Testis (tissue), 3 donors: ENCODE measurements around the gene CNGB1. TPM values are rescaled to one million over a fixed set of nuclear protein-coding genes. Genes with fewer than 3 reads are reported as not detected.

Experiments used
- DNase-seq: peaks from one replicate; pipeline ENCODE4 v3.0.0-alpha.2; 2019
- H3K27ac ChIP-seq, 2 donors: fragments of 200-600 bp; sonication (generic); one replicate each; pipeline ENCODE4 v1.5.1; 2019
- H3K27me3 ChIP-seq: fragments of 200-600 bp; sonication (generic); one replicate; pipeline ENCODE4 v1.5.1; 2019
- H3K36me3 ChIP-seq: fragments of 200-600 bp; sonication (generic); one replicate; pipeline ENCODE4 v1.5.1; 2017; ENCODE audit warnings: low read depth; ENCODE audit errors: missing control alignments
- H3K4me1 ChIP-seq: fragments of 200-600 bp; sonication (generic); one replicate; pipeline ENCODE4 v1.5.1; 2019
- H3K4me3 ChIP-seq, 2 donors: fragments of 200-600 bp; sonication (generic); one replicate each; pipeline ENCODE4 v1.5.1; 2017 to 2019
- H3K9me3 ChIP-seq: fragments of 200-600 bp; sonication (generic); one replicate; pipeline ENCODE4 v1.5.1; 2017
- CTCF ChIP-seq, 3 experiments: fragments of 450-650 bp in 2 of 3; fragments of 200-600 bp in 1 of 3; sonication (generic) in 1 of 3; IDR thresholded peaks; one replicate each; pipeline ENCODE4 v1.5.1; 2016 to 2019; ENCODE audit warnings: antibody characterized with exemption in 3 of 3, mild to moderate bottlenecking in 2 of 3, moderate library complexity in 1 of 3
- POLR2A ChIP-seq: fragments of 450-650 bp; IDR thresholded peaks from one replicate; pipeline ENCODE4 v1.6.1; 2017; ENCODE audit warnings: antibody characterized with exemption, mild to moderate bottlenecking, moderate library complexity
- WGBS, 2 donors: methylation state at CpG; one replicate each; pipeline ENCODE4 v1.1.5; 2018; 5-methylcytosine and 5-hydroxymethylcytosine counted together
- intact Hi-C: fragments of 100-400 bp; cut with DNase I; formaldehyde crosslinking; loops from one replicate; pipeline ENCODE4 v1.15.1; 2023; ENCODE audit warnings: low total_unique reads
- polyA plus RNA-seq: library from polyadenylated mRNA; stranded (reverse); fragments of 350-450 nt; fragmentation: Illumina TruSeq; extraction: RNeasy Lipid Tissue Mini Kit (QIAGEN cat#74804); gene quantifications from one replicate; pipeline ENCODE4 v1.2.3, GENCODE V29; 2014; ENCODE audit warnings: low read depth, low replicate concordance; ENCODE audit not compliant: insufficient read depth
- total RNA-seq, 2 donors: library from RNA; depleted of rRNA; stranded (reverse); fragments of >200 nt; gene quantifications; one replicate each; pipeline ENCODE4 v1.2.3, GENCODE V29; 2016

CNGB1 gene
- total and polyA plus RNA-seq, 3 donors from 2014 or later = 0.76 to 1.2 (median 0.87) TPM

DNA sequence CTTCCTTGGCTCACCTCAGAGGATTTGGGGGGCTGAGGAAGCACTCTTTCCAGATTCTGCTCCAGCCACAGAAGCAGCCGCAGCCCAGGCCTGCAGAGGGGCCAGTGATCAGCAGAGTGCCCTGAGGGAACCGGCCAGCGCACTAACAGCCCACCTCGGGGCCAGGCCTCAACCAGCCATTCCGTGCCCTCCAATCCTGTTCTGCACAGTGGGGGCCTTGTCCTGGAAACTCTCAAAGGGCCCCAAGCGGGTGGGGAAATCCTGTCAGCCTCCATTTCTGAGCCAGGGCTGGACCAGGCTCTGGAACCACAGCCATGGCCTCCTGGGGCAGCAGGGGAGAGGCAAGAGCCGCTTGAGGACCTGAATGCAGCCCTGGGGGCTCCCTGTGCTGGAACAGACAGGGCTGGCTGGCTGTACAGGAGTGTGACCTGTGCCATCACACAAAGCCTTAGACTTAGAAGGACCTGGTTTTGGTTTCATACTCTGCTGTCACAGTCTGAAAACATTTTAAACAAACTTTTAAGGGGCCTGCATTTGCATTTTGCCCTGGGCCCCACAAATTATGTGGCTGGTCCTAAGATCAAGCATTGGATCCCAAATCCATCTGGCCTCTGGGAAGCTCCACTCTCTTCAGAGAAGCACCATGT lies 10.0 kb downstream of the CNGB1 start:
- Histone ChIP-seq H3K27ac (no peak overlapping the region), H3K9me3 (no peaks in the 10 kb centered on the region), H3K36me3 (no peaks in the 10 kb centered on the region), H3K4me3 (no peak overlapping the region), H3K4me1 (peaks cover 1% of the 10 kb centered on the region), H3K27me3 (no peaks in the 10 kb centered on the region)
- intact Hi-C loops = no loop called here
- no peak for DNase-seq
- TF ChIP-seq CTCF (IDR thresholded peaks at IDR 0.05) (no peak), POLR2A (no peak)
- 90 to 93% methylated on average over 2 to 7 of the region's 7 CpGs for WGBS, 2 donors

DNA sequence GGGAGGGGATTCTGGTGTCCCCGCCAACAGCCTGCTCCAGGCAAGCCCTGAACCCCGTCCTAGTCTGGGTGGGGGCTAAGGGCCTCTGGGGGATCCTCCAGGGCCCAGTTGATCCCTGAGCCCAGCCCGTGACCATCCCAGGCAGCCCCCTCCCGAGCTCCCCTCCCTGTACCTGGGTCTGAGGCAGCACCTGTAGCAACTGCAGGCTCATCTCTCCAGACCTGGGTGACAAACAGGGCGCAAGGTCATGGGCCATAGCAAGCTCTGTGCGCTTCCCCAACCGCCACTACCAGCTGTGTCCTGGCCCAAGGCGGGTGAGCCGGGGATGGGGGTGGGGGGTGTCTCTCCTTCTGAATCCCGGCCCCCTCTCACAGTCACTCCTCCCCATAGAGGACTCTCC lies 10.6 kb downstream of the CNGB1 start:
- DNase-seq = no peak
- intact Hi-C loops = no loop called here
- Histone ChIP-seq H3K27me3 (no peaks in the 10 kb centered on the region), H3K9me3 (no peaks in the 10 kb centered on the region), H3K4me1 (peaks cover 7% of the 10 kb centered on the region), H3K4me3 (no peak overlapping the region), H3K36me3 (no peaks in the 10 kb centered on the region), H3K27ac (no peak overlapping the region)
- TF ChIP-seq CTCF (IDR thresholded peaks at IDR 0.05) = no peak
- TF ChIP-seq POLR2A = no peak
- 87% methylated on average over 10 of the region's 10 CpGs; no CpG with 5 or more reads in 1 of the 2 donors for WGBS, 2 donors

GRCh38 chr16:57959804-57960203 lies 11.1 kb downstream of the CNGB1 start:
- intact Hi-C loops = no loop called here

DNA sequence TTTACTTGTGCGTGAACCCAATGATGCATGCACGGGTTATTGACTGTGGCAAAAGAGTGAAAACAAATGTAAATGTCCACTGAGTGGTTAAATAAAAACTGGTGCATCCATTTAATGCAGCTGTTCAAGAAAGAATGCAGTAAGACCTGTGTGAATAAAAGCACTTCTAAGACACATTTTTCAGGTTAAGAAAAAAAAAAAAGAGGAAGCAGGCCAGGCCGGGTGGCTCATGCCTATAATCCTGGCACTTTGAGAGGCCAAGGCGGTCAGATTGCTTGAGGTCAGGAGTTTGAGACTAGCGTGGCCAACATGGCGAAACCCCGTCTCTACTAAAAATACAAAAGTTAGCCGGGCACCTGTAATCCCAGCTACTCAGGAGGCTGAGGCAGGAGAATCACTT lies 11.8 kb downstream of the CNGB1 start:
- H3K36me3 ChIP-seq = no peaks in the 10 kb centered on the region
- no peak for DNase-seq
- H3K27ac ChIP-seq = no peak overlapping the region
- intact Hi-C loops = no loop called here
- TF ChIP-seq CTCF (IDR thresholded peaks at IDR 0.05) = no peak
- TF ChIP-seq POLR2A = no peak
- no peaks in the 10 kb centered on the region for H3K27me3 ChIP-seq
- H3K4me3 ChIP-seq = no peak overlapping the region
- WGBS, 2 donors = 87 to 88% methylated on average over 8 of the region's 8 CpGs
- H3K9me3 ChIP-seq = no peaks in the 10 kb centered on the region
- peaks cover 7% of the 10 kb centered on the region for H3K4me1 ChIP-seq

More at GRCh38 chr16:57959804-57960203, 11.1 kb downstream of the CNGB1 start:
- H3K36me3 ChIP-seq = no peaks in the 10 kb centered on the region
- WGBS, 2 donors = 88 to 93% methylated on average over 10 to 11 of the region's 11 CpGs
- no peaks in the 10 kb centered on the region for H3K9me3 ChIP-seq
- H3K4me3 ChIP-seq = no peak overlapping the region
- no peaks in the 10 kb centered on the region for H3K27me3 ChIP-seq
- peaks cover 7% of the 10 kb centered on the region for H3K4me1 ChIP-seq
- TF ChIP-seq CTCF (IDR thresholded peaks at IDR 0.05) (no peak), POLR2A (no peak)
- no peak overlapping the region for H3K27ac ChIP-seq
- no peak for DNase-seq

GRCh38 chr16:57958544-57958943 lies 12.4 kb downstream of the CNGB1 start:
- H3K4me3 ChIP-seq = no peak overlapping the region
- TF ChIP-seq POLR2A (no peak), CTCF (IDR thresholded peaks at IDR 0.05) (no peak)
- H3K36me3 ChIP-seq = no peaks in the 10 kb centered on the region
- intact Hi-C loops = no loop called here
- peaks cover 7% of the 10 kb centered on the region for H3K4me1 ChIP-seq
- no peak for DNase-seq
- no peaks in the 10 kb centered on the region for H3K27me3 ChIP-seq
- WGBS, 2 donors = 75 to 85% methylated on average over 6 of the region's 6 CpGs
- H3K9me3 ChIP-seq = no peaks in the 10 kb centered on the region
- H3K27ac ChIP-seq = no peak overlapping the region
